OCI-LY1 (cell line): ENCODE data around the gene AFF1.

Experiments used
- H2AFZ ChIP-seq: fragments of 200-600 bp; sonication (generic), shearing (Covaris generic); 2 replicates; pipeline ENCODE4 v1.6.0; 2014; ENCODE audit warnings: antibody characterized with exemption, mild to moderate bottlenecking, low read length
- H3F3A ChIP-seq: fragments of 200-600 bp; sonication (generic), shearing (Covaris generic); 2 replicates; pipeline ENCODE4 v1.6.0; 2014; ENCODE audit warnings: mild to moderate bottlenecking, antibody characterized with exemption, low read length, moderate library complexity; ENCODE audit not compliant: insufficient read depth
- H3K27ac ChIP-seq: fragments of 200-600 bp; sonication (generic); 2 replicates; pipeline ENCODE4 v1.5.1; 2014; ENCODE audit warnings: low read length, mixed run types, mild to moderate bottlenecking, low read depth; ENCODE audit not compliant: poor library complexity, severe bottlenecking
- H3K27me3 ChIP-seq: fragments of 200-600 bp; sonication (generic); 2 replicates; pipeline ENCODE4 v1.6.0; 2014; ENCODE audit warnings: antibody characterized with exemption, mild to moderate bottlenecking, low read length, moderate library complexity; ENCODE audit not compliant: insufficient read depth
- H3K36me3 ChIP-seq: fragments of 200-600 bp; sonication (generic); 2 replicates; pipeline ENCODE4 v1.6.1; 2014; ENCODE audit warnings: mild to moderate bottlenecking, antibody characterized with exemption, low read length, moderate library complexity, mixed read lengths; ENCODE audit not compliant: insufficient read depth
- H3K4me1 ChIP-seq: fragments of 200-600 bp; sonication (generic); 2 replicates; pipeline ENCODE4 v1.5.1; 2014; ENCODE audit warnings: mild to moderate bottlenecking, low read length, moderate library complexity; ENCODE audit not compliant: insufficient read depth, severe bottlenecking
- H3K4me2 ChIP-seq: fragments of 200-600 bp; sonication (generic), shearing (Covaris generic); 2 replicates; pipeline ENCODE4 v1.6.1; 2014; ENCODE audit warnings: low read length
- H3K4me3 ChIP-seq: fragments of 200-600 bp; sonication (generic); 2 replicates; pipeline ENCODE4 v1.5.1; 2014; ENCODE audit warnings: low read length, low read depth, mild to moderate bottlenecking, mixed read lengths; ENCODE audit not compliant: poor library complexity, severe bottlenecking
- H3K79me2 ChIP-seq: fragments of 200-600 bp; shearing (Covaris generic); 2 replicates; pipeline ENCODE4 v1.6.1; 2016; ENCODE audit warnings: mixed run types, low read length, mixed read lengths; ENCODE audit not compliant: insufficient read depth
- H3K9ac ChIP-seq: fragments of 200-600 bp; sonication (generic), shearing (Covaris generic); 2 replicates; pipeline ENCODE4 v1.6.1; 2014; ENCODE audit warnings: mild to moderate bottlenecking, low read length, mixed read lengths
- H3K9me2 ChIP-seq: fragments of 200-600 bp; sonication (generic), shearing (Covaris generic); 2 replicates; pipeline ENCODE4 v1.6.1; 2014; ENCODE audit warnings: low read depth, mild to moderate bottlenecking, low read length, mixed read lengths
- H3K9me3 ChIP-seq: fragments of 200-600 bp; shearing (Covaris generic); 2 replicates; pipeline ENCODE4 v1.6.1; 2014; ENCODE audit warnings: low read length, mixed read lengths
- H4K20me1 ChIP-seq: fragments of 200-600 bp; sonication (generic), shearing (Covaris generic); 2 replicates; pipeline ENCODE4 v1.6.0; 2016; ENCODE audit warnings: mild to moderate bottlenecking, low read length; ENCODE audit not compliant: insufficient read depth
- CTCF ChIP-seq: fragments of 200-600 bp; sonication (generic), shearing (Covaris generic); IDR thresholded peaks from 2 replicates; pipeline ENCODE4 v1.5.1; 2017; ENCODE audit warnings: mild to moderate bottlenecking, antibody characterized with exemption, low read length, moderate library complexity, mixed read lengths
- EZH2 ChIP-seq: fragments of 200-600 bp; sonication (generic), shearing (Covaris generic); IDR thresholded peaks from 2 replicates; pipeline ENCODE4 v1.8.0; 2017; ENCODE audit warnings: borderline replicate concordance, mixed run types, mild to moderate bottlenecking, antibody characterized with exemption, low read length, moderate library complexity, mixed read lengths

Gene AFF1

GRCh38 chr4:87086143-87086805, 151.5 kb downstream of the AFF1 start:
- Histone ChIP-seq H3K4me2 (no peak overlapping the region), H3F3A (no peaks in the 10 kb centered on the region; the same call in 1 of the 2 replicates), H3K9ac (no peak overlapping the region), H3K9me2 (no peaks in the 10 kb centered on the region), H3K4me3 (no peak overlapping the region), H3K27me3 (no peaks in the 10 kb centered on the region), H3K36me3 (no peaks in the 10 kb centered on the region), H3K79me2 (no peaks in the 10 kb centered on the region), H4K20me1 (no peaks in the 10 kb centered on the region), H3K4me1 (no peaks in the 10 kb centered on the region), H2AFZ (no peak overlapping the region), H3K27ac (no peak overlapping the region), H3K9me3 (no peaks in the 10 kb centered on the region)
- TF ChIP-seq EZH2 (no peak), CTCF (no peak)

- Histone ChIP-seq H3K4me2 (no peak overlapping the region), H3K27me3 (no peaks in the 10 kb centered on the region), H3K9me2 (no peaks in the 10 kb centered on the region), H3K79me2 (no peaks in the 10 kb centered on the region), H3F3A (no peaks in the 10 kb centered on the region; the same call in 1 of the 2 replicates), H4K20me1 (no peaks in the 10 kb centered on the region), H3K9ac (no peak overlapping the region), H3K4me1 (no peaks in the 10 kb centered on the region), H3K36me3 (no peaks in the 10 kb centered on the region), H2AFZ (no peak overlapping the region), H3K4me3 (no peak overlapping the region), H3K27ac (no peak overlapping the region), H3K9me3 (no peaks in the 10 kb centered on the region)
- TF ChIP-seq CTCF (no peak), EZH2 (no peak)
Measured at GRCh38 chr4:87087015-87087414, 152.2 kb downstream of the AFF1 start.

- Histone ChIP-seq H3K9ac (no peak overlapping the region), H3K9me3 (no peaks in the 10 kb centered on the region), H2AFZ (no peak overlapping the region), H3K27me3 (no peaks in the 10 kb centered on the region), H3K36me3 (no peaks in the 10 kb centered on the region), H3F3A (no peaks in the 10 kb centered on the region; the same call in 1 of the 2 replicates), H4K20me1 (no peaks in the 10 kb centered on the region), H3K4me3 (no peak overlapping the region), H3K4me1 (peaks cover 1% of the 10 kb centered on the region), H3K4me2 (no peak overlapping the region), H3K27ac (no peak overlapping the region), H3K79me2 (no peaks in the 10 kb centered on the region), H3K9me2 (no peaks in the 10 kb centered on the region)
- TF ChIP-seq EZH2 (no peak), CTCF (no peak)
Measured at GRCh38 chr4:87087420-87087819, 152.6 kb downstream of the AFF1 start.
